SKM-1 (cell line): Measurements from ENCODE around the gene LRRC71.

Experiments used
- DNase-seq: peaks from one replicate; lab custom pipeline; 2025; ENCODE audit not compliant: unreplicated experiment; lab: John Stamatoyannopoulos, UW

LRRC71 gene

GRCh38 chr1:156920233-156921052 is at the start of gene LRRC71:
TSS of gene LRRC71 (plus strand) at chr1:156920632. CDS start at chr1:156920804, 172 bp downstream.
- DNase-seq = no peak

- DNase-seq = no peak
Measured at GRCh38 chr1:156873659-156874058, 46.8 kb upstream of the LRRC71 start.

GRCh38 chr1:156874142-156874541 is 46.3 kb upstream of the LRRC71 start:
- no peak for DNase-seq

DNA sequence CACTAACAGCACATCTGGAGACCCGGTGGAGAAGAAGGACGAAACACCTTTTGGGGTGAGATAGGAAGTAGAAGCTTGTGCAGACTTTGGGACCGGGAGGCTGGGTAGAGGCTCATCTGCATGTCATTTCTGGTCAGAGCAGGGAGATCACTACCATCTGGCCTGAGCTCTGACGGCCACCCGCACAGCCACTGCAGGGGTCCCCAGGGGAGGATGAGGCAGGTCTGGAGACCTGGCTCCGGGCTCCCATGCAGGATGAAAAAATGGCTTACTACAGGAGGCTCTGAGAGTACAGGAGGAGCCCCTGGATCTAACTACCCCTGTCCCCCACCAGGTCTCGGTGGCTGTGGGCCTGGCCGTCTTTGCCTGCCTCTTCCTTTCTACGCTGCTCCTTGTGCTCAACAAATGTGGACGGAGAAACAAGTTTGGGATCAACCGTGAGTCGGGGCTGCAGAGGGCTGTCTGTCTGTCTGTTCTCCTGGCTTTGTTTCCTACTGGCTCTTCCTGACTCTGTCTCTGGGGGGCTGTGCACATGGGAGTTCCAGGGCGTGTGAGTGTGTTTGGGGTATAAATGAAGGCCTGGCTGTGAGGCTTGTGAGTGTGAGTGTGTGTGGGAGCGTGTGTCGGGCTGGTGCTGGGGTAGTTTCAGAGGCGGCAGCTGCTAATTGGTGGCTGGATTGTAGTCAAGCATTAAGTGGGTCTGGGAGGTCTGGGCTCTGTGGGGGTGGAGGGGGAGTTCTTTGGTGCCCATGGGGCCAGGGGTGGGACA is 45.7 kb upstream of the LRRC71 start:
- DNase-seq = no peak

DNA sequence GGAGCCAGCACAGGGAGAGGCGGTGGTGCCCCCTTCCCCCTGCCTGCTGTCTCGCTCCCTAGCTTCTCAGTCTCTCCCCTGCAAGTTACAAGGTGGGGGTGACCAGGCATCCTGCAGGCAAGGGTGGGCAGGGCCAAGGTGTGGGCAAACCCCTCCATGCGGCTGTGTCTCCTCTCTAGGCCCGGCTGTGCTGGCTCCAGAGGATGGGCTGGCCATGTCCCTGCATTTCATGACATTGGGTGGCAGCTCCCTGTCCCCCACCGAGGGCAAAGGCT is 45.2 kb upstream of the LRRC71 start:
- DNase-seq = no peak

- no peak for DNase-seq
Measured at GRCh38 chr1:156876281-156876680, 44.2 kb upstream of the LRRC71 start.

DNA sequence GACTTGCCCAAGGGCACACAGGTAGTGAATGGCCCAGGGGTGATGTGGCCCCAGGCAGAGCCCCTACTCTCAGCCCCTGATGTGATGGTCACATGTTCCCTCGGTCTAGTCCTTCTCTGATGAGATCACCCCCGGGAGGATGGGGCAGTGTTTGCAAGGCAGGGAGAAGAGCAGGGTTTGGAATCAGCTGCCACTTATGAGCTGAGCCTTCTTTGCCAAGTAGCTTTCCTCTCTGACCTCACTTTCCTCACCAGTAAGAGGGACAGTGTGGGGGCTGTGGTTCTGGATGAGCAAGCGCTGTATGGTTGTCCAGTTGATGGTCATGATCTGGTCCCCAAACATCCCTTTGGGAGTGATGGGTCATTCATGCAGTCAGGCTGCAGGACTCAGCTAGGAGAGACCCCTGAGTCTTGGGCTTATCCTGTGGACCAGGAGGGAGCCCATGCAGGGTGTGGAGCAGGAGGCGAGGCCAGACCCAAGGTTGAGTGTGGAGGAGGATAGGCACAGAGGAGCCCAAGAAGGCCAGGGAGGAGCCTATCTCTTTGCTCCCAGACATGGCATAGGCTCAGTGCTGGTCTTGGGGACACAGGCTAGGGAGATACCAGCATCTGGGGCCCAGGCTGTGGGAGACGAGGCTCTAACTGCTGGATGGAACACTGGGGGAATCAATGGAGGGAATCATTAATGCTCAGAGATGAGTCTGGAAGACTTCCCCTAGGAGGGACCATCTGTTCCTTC is 42.8 kb upstream of the LRRC71 start:
- DNase-seq = no peak

DNA sequence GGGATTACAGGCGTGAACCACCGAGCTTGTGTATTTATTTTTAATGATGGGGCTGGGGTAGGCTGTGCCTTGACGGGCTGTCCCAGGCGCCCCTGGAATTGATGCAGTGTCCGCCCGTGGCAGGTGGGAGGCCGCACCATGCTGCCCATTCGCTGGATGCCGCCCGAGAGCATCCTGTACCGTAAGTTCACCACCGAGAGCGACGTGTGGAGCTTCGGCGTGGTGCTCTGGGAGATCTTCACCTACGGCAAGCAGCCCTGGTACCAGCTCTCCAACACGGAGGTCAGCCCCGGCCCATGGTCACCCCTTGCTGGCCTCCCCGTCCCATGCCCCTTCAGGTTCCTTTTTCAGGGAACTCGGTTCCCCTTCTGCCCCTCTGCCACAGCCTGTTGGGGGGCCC is 40.6 kb upstream of the LRRC71 start:
- no peak for DNase-seq

DNA sequence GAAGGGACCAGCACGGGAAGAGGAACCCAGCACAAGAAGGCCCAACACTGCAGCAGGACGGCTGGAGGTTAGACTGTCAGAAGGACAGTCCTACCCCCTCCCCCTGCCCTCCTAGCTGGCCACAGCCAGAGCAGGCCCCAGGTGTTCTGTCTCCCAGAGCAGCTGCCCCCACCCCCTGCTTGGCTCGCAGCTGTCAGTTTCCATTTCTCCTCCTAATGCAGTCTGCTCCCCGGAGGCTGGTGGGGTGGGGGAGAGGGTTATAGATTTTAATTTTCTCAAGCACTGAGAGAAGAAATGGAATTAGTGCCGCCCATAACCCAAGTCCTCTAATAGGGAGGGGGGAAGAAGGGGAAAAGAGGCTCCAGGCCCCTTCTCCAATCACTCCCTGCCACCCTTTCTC is 40.0 kb upstream of the LRRC71 start:
- no peak for DNase-seq

DNA sequence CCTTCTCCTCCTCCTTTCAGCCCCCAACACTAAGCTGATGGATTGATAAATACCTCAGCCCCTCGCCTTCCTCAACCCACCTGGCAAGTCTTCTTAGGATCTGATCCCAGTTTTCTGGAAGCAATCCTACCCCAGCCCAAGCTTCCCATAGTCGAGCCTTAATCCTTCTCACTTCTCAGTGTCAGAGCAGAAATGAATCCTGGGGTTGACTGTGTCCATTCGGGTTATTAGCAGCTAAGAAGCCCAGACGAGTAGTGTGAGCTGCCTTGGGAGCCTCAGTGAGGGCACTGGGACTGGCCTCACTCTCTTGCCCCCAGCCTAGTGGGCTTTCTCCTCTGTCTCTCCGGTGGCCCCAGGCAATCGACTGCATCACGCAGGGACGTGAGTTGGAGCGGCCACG is 39.3 kb upstream of the LRRC71 start:
- no peak for DNase-seq

- no peak for DNase-seq
Measured at GRCh38 chr1:156881663-156882062, 38.8 kb upstream of the LRRC71 start.

DNA sequence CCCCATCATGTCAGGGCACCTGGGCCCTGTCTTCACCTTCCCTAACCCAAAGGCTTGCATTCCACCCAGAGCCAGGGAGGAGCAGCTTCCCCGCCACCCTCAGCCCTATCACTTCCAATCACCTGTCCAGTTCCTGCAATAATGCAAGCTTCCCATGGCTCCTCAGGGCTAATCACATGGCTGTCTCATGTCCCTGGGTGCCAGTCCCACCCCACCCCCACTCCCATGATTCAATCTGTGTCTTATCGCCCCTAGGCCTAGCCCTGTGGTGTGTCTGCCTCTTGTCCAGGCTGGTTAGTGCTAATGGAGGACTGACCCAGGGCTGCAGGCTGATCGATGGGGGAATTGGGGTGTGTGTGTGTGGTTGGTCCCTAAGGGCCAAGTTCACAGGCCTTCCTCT is 37.9 kb upstream of the LRRC71 start:
- no peak for DNase-seq

DNA sequence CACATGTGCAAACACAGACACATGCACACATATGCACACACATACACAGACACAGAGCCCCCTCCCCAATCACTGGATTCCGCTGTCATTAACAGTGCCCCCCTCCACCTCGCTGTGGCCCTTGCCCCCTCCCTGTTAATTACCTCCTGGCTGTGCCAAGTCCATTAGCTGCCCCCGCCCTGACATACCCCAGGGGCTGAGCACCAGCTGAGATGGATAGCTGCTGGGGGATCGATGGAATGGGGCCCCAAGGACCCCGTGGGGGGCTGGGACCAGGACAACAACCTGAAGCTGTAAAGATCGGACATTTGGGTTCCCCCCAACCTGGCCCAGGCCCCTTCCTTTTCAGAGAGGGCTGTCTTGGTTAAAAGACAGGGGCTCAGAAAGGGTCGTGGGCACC is 36.5 kb upstream of the LRRC71 start:
- DNase-seq = no peak

- DNase-seq = no peak
Measured at GRCh38 chr1:156884560-156885184, 35.8 kb upstream of the LRRC71 start.

DNA sequence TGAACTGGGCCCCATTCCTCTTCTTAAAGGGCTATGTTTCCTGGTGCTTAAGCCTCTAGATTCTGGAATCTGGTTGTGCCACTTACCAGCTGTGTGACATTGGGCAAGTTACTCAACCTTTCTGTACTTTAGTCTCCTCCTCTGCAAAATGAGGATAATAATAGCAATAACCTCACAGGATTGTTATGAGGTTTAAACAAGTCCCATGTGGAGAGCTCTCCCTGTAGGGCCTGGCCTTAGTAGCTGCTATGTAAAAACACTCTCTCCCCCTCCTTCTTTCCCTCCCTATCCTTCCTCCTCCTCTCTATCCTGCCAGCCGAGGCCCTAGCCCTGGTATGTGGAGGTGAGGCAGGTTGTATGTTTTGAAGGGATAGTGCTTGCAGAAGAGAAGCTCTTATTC is 35.1 kb upstream of the LRRC71 start:
- DNase-seq = no peak

- DNase-seq = no peak
Measured at GRCh38 chr1:156885880-156886355, 34.5 kb upstream of the LRRC71 start.

GRCh38 chr1:156886583-156887281 is 33.7 kb upstream of the LRRC71 start:
- no peak for DNase-seq

GRCh38 chr1:156887317-156887716 is 33.1 kb upstream of the LRRC71 start:
- DNase-seq = no peak

DNA sequence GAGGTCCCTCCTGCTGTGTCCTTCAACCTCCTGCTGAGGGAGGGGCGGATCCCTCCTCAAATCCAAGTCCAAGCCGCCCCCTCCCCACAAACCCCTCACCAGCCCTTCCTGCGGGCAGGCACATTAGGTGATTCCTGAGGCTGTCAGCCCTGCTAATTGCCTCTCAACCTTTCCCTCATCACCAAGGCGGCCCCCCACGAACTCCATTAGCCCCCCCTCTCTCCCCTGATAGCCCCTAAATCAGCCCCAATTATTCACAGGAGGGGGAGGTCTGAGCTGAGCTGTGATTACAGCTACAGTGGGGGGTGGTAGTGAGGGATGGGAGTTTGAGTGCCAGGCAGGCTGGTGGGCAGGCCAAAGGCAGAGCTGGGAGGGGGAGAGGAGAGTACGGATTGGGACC is 32.7 kb upstream of the LRRC71 start:
- no peak for DNase-seq

DNA sequence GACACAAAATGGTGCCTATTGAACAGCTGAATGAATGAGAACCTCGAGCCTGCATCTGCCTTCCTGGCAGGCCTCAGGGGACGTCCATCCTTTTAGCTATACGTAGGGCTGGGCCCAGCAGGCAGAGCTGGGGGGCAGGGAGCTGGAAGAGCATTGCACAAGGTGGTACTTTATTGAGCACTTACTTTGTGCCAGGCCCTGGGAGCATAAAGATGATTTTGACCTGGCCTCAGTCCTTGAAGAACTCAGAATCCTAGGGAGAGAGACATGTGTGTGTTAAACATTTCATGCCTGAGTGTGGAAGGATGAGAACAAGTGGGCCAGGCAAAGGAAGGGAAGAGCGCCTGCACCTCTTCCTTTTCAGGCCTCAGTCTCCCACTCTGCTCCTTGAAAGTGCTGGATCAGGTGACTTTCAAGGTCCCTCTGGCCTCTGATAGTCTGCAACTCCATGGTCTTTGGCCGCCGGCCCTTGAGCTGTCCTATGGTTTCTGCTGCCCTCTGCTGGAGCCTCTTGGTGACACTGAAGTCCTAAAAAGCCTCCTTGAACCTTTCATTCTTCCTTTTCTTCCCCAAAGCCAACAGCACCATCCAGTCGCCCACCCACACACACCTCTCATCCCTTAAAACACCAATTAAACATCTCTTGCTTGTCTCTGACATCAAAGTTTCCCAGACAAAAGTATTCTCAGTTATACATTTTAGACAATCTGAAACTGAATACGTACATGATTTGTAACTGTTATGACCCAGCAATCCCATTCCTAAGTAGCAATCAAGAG is 30.4 kb upstream of the LRRC71 start:
- DNase-seq = peak; percentile 84
